HG02938 (cell line): Measurements from ENCODE around the gene AIPL1.
"Not testable (repeated sequence)": the region's sequence is repeated elsewhere in the genome, so short reads cannot be mapped to it uniquely, and the experiment has no call there.

Source experiments
- ATAC-seq: cut with Tn5 transposase; IDR thresholded peaks from one replicate; pipeline ENCODE4 v1.9.1; 2021; ENCODE audit warnings: mild to moderate bottlenecking, moderate library complexity; ENCODE audit not compliant: unreplicated experiment

The AIPL1 gene

GRCh38 chr17:6435051-6435450, at the start of gene AIPL1:
AIPL1 (minus strand) TSS chr17:6435121; CDS start chr17:6435104, 17 bp downstream.
- ATAC-seq, result no peak

- no peak for ATAC-seq
Measured at GRCh38 chr17:6483507-6483906, 48.6 kb upstream of the AIPL1 start.

- not testable (repeated sequence) for ATAC-seq
Measured at GRCh38 chr17:6482796-6483195, 47.9 kb upstream of the AIPL1 start.

- ATAC-seq, result no peak
Measured at GRCh38 chr17:6482105-6482455, 47.2 kb upstream of the AIPL1 start.

- ATAC-seq, result no peak
Measured at GRCh38 chr17:6480303-6480675, 45.4 kb upstream of the AIPL1 start.

- ATAC-seq, result no peak
Measured at GRCh38 chr17:6479622-6480302, 44.8 kb upstream of the AIPL1 start.

- ATAC-seq, result no peak
Measured at GRCh38 chr17:6478486-6478885, 43.6 kb upstream of the AIPL1 start.

- ATAC-seq, result no peak
Measured at GRCh38 chr17:6477831-6478383, 43.0 kb upstream of the AIPL1 start.

GRCh38 chr17:6476810-6477179, 41.9 kb upstream of the AIPL1 start:
- no peak for ATAC-seq

- no peak for ATAC-seq
Measured at GRCh38 chr17:6476076-6476809, 41.3 kb upstream of the AIPL1 start.

GRCh38 chr17:6475411-6475810, 40.5 kb upstream of the AIPL1 start:
- no peak for ATAC-seq

- no peak for ATAC-seq
Measured at GRCh38 chr17:6474906-6475305, 40.0 kb upstream of the AIPL1 start.

- ATAC-seq, result no peak
Measured at GRCh38 chr17:6474376-6474775, 39.5 kb upstream of the AIPL1 start.

- no peak for ATAC-seq
Measured at GRCh38 chr17:6473128-6473767, 38.3 kb upstream of the AIPL1 start.

GRCh38 chr17:6472517-6472916, 37.6 kb upstream of the AIPL1 start:
- no peak for ATAC-seq

GRCh38 chr17:6471531-6472465, 36.9 kb upstream of the AIPL1 start:
- ATAC-seq, result no peak

GRCh38 chr17:6470751-6471521, 36.0 kb upstream of the AIPL1 start:
- ATAC-seq, result no peak

GRCh38 chr17:6470146-6470718, 35.3 kb upstream of the AIPL1 start:
- no peak for ATAC-seq

- no peak for ATAC-seq
Measured at GRCh38 chr17:6468051-6468790, 33.3 kb upstream of the AIPL1 start.
